MM.1S (cell line): ENCODE measurements around the gene PRKG1.

ENCODE experiments used
- DNase-seq: peaks from one replicate; pipeline ENCODE4 v3.0.0-alpha.2; 2015
- H2AFZ ChIP-seq: fragments of 300-600 bp; sonication (generic); 2 replicates; pipeline ENCODE4 v1.6.0; 2016; ENCODE audit warnings: antibody characterized with exemption, low read length
- H3F3A ChIP-seq: fragments of 300-600 bp; sonication (generic); 2 replicates; pipeline ENCODE4 v1.6.1; 2016; ENCODE audit warnings: mild to moderate bottlenecking, antibody characterized with exemption, low read length, moderate library complexity, mixed read lengths; ENCODE audit not compliant: insufficient read depth
- H3K27ac ChIP-seq: fragments of 300-600 bp; sonication (generic); 2 replicates; pipeline ENCODE4 v1.5.1; 2016; ENCODE audit warnings: mild to moderate bottlenecking, low read length
- H3K27me3 ChIP-seq: fragments of 300-600 bp; sonication (generic); replicated peaks from 2 replicates; pipeline ENCODE4 v1.6.0; 2016; ENCODE audit warnings: low read length; ENCODE audit not compliant: insufficient read depth
- H3K36me3 ChIP-seq: fragments of 300-600 bp; sonication (generic); replicated peaks from 2 replicates; pipeline ENCODE4 v1.6.1; 2016; ENCODE audit warnings: mild to moderate bottlenecking, low read length, mixed read lengths; ENCODE audit not compliant: insufficient read depth
- H3K4me1 ChIP-seq: fragments of 300-600 bp; sonication (generic); 2 replicates; pipeline ENCODE4 v1.6.1; 2016; ENCODE audit warnings: low read length, mixed read lengths
- H3K4me2 ChIP-seq: fragments of 300-600 bp; sonication (generic); 2 replicates; pipeline ENCODE4 v1.6.0; 2016; ENCODE audit warnings: low read depth, low read length
- H3K4me3 ChIP-seq: fragments of 300-600 bp; sonication (generic); 2 replicates; pipeline ENCODE4 v1.5.1; 2016; ENCODE audit warnings: low read length, mixed read lengths
- H3K79me2 ChIP-seq: fragments of 300-600 bp; sonication (generic); 2 replicates; pipeline ENCODE4 v1.6.1; 2016; ENCODE audit warnings: mixed run types, low read length, mixed read lengths
- H3K9ac ChIP-seq: fragments of 300-600 bp; sonication (generic); 2 replicates; pipeline ENCODE4 v1.6.1; 2016; ENCODE audit warnings: low read length, mixed read lengths
- H3K9me2 ChIP-seq: fragments of 300-600 bp; sonication (generic); replicated peaks from 2 replicates; pipeline ENCODE4 v1.6.1; 2016; ENCODE audit warnings: mild to moderate bottlenecking, low read length, mixed read lengths; ENCODE audit not compliant: insufficient read depth
- H3K9me3 ChIP-seq: fragments of 300-600 bp; sonication (generic); replicated peaks from 2 replicates; pipeline ENCODE4 v1.6.1; 2016; ENCODE audit warnings: mild to moderate bottlenecking, low read length, mixed read lengths; ENCODE audit not compliant: insufficient read depth
- H4K20me1 ChIP-seq: fragments of 300-600 bp; sonication (generic); 2 replicates; pipeline ENCODE4 v1.6.1; 2016; ENCODE audit warnings: mild to moderate bottlenecking, low read length, moderate library complexity, mixed read lengths; ENCODE audit not compliant: insufficient read depth
- CTCF ChIP-seq: fragments of 300-600 bp; sonication (generic); IDR thresholded peaks from 2 replicates; pipeline ENCODE4 v1.5.1; 2016; ENCODE audit warnings: antibody characterized with exemption, low read length, mixed read lengths
- EZH2 ChIP-seq: fragments of 300-600 bp; sonication (generic); optimal IDR thresholded peaks from 2 replicates; pipeline ENCODE3; 2017; ENCODE audit warnings: low read depth, mild to moderate bottlenecking, antibody characterized with exemption, low read length, mixed read lengths
- EZH2phosphoT487 ChIP-seq: fragments of 300-600 bp; sonication (generic); IDR thresholded peaks from 2 replicates; pipeline ENCODE4 v1.6.1; 2018; ENCODE audit warnings: antibody characterized with exemption, low read length

Gene PRKG1

GRCh38 chr10:51707392-51707791 is 633.1 kb downstream of the PRKG1 start:
- no peaks in the 10 kb centered on the region for H3K9me3 ChIP-seq
- H3K27ac ChIP-seq: no peak overlapping the region
- H3K4me2 ChIP-seq: no peak overlapping the region

GRCh38 chr10:51707821-51708424 is 633.6 kb downstream of the PRKG1 start:
- no peak overlapping the region for H2AFZ ChIP-seq
- no peaks in the 10 kb centered on the region for H3F3A ChIP-seq
- no peaks in the 10 kb centered on the region for H3K9me2 ChIP-seq
- H3K36me3 ChIP-seq: no peaks in the 10 kb centered on the region
- no peak overlapping the region for H3K4me3 ChIP-seq
- no peak overlapping the region for H3K9ac ChIP-seq
- H3K9me3 ChIP-seq: no peaks in the 10 kb centered on the region
- peak; percentile 12 for DNase-seq
- H3K79me2 ChIP-seq: no peaks in the 10 kb centered on the region
- no peaks in the 10 kb centered on the region for H3K27me3 ChIP-seq
- no peak overlapping the region for H3K4me2 ChIP-seq
- H3K4me1 ChIP-seq: no peaks in the 10 kb centered on the region
- H4K20me1 ChIP-seq: no peaks in the 10 kb centered on the region
- TF ChIP-seq EZH2phosphoT487 (no peak), EZH2 (no peak), CTCF (no peak)
- no peak overlapping the region for H3K27ac ChIP-seq

More at GRCh38 chr10:51707392-51707791, 633.1 kb downstream of the PRKG1 start:
- Histone ChIP-seq H3K9me2 (no peaks in the 10 kb centered on the region), H4K20me1 (no peaks in the 10 kb centered on the region), H3K36me3 (no peaks in the 10 kb centered on the region), H3K4me1 (no peaks in the 10 kb centered on the region), H3K79me2 (no peaks in the 10 kb centered on the region), H2AFZ (no peak overlapping the region), H3K27me3 (no peaks in the 10 kb centered on the region), H3K9ac (no peak overlapping the region), H3K4me3 (no peak overlapping the region), H3F3A (no peaks in the 10 kb centered on the region)
- TF ChIP-seq CTCF: no peak
- no peak for TF ChIP-seq EZH2phosphoT487
- no peak for TF ChIP-seq EZH2
- no peak for DNase-seq

- TF ChIP-seq EZH2phosphoT487 (no peak), EZH2 (no peak), CTCF (no peak)
- H3K9me3 ChIP-seq: no peaks in the 10 kb centered on the region
- H2AFZ ChIP-seq: no peak overlapping the region
- H3K4me3 ChIP-seq: no peak overlapping the region
- H3K36me3 ChIP-seq: no peaks in the 10 kb centered on the region
- no peaks in the 10 kb centered on the region for H3K4me1 ChIP-seq
- DNase-seq: no peak
- H3K27ac ChIP-seq: no peak overlapping the region
- H3F3A ChIP-seq: no peaks in the 10 kb centered on the region
- no peak overlapping the region for H3K4me2 ChIP-seq
- no peaks in the 10 kb centered on the region for H4K20me1 ChIP-seq
- no peaks in the 10 kb centered on the region for H3K27me3 ChIP-seq
- no peak overlapping the region for H3K9ac ChIP-seq
- no peaks in the 10 kb centered on the region for H3K79me2 ChIP-seq
- no peaks in the 10 kb centered on the region for H3K9me2 ChIP-seq
Observed at GRCh38 chr10:51708609-51709008, 634.3 kb downstream of the PRKG1 start.
